GM19193 (cell line): ENCODE data around the gene STT3A.
A peak's percentile ranks its signal among the peaks of the same experiment; 100 is the strongest.

Experiments used
- POLR2A ChIP-seq: IDR thresholded peaks from 4 replicates; pipeline ENCODE4 v1.6.1; 2011; ENCODE audit not compliant: insufficient read depth, insufficient read length; ENCODE audit errors: extremely low read depth

STT3A gene

GRCh38 chr11:125578783-125579182, 13.9 kb upstream of the STT3A start:
- TF ChIP-seq POLR2A: no peak

- TF ChIP-seq POLR2A: no peak
These were observed 12.8 kb upstream of the STT3A start for GRCh38 chr11:125579811-125580210.

DNA sequence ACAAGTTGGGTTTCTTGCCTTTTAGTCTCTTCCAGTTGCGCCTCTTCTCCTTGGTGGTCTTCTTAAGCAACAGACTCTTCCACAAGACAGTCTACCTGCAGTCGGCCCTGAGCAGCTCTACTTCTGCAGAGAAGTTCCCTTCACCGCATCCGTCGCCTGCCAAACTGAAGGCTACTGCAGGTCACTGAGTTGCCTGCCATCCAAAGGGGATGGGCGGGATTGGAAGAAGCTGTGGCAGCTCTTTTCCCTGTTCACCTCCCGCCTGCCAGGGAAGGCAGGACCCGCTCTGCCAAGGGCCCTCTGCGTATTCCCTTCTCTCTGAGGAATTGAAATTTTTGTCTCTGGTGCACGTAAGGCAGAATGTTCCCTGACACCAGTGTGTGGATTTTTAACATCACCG, 9.2 kb upstream of the STT3A start:
- no peak for TF ChIP-seq POLR2A

- TF ChIP-seq POLR2A: no peak
These were observed 7.2 kb upstream of the STT3A start for GRCh38 chr11:125585487-125585886.

DNA sequence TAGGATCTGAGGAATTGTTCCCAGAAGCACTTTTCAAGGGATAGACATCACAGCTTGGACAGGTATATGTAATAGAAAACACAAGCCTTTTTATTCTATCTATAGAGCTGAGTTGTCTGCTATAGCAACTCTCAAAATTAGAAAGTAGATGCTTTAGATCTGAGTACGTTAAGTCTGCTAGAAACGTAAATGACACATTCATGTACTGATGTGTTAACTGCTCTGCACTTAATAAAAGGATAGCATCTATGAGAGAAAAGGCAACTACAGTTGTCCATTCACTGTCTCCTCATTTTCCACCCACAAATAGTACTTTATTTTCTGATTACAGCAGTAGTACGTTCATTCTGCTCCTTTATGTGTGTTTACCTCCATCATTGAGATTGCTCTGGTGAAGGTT, 6.0 kb upstream of the STT3A start:
- no peak for TF ChIP-seq POLR2A

- TF ChIP-seq POLR2A: no peak
These were observed 5.2 kb upstream of the STT3A start for GRCh38 chr11:125587480-125587879.

- TF ChIP-seq POLR2A: no peak
These were observed 4.1 kb upstream of the STT3A start for GRCh38 chr11:125588505-125588904.

DNA sequence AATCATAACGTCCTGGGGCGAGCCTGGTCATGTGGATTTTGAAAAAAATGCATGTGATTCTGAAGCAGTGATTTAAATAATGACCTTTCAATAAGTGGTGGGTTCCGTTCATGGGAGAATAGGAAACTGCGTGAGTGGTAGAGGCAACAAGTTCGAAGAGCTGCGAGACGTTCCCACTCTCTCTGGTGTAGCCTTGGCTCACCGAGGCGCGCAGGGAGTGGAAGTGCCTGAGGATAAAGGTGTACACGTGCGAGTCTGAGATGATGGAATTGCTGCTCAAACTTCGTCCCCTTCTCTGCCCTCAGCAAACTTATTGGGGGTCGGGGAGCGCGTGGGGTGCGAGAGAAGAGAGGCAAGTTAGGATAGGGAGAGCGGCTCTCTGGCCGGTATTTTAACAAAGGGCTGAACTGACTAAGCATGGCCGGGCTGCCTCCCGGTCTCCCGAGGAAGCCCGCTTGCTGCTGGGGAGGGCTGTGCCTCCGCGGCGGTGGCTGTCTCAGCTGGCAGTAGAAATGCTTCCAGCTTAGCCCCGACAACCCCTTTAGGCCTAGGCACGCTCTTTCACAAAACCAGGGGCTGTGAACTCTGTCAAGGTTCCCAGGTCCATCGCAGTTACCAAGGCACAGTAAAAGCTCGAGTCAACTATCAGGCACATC, 875 bp upstream of the STT3A start:
- TF ChIP-seq POLR2A: peak; percentile 47

- TF ChIP-seq POLR2A: no peak
These were observed 615 bp downstream of the STT3A start for GRCh38 chr11:125593114-125593820.

DNA sequence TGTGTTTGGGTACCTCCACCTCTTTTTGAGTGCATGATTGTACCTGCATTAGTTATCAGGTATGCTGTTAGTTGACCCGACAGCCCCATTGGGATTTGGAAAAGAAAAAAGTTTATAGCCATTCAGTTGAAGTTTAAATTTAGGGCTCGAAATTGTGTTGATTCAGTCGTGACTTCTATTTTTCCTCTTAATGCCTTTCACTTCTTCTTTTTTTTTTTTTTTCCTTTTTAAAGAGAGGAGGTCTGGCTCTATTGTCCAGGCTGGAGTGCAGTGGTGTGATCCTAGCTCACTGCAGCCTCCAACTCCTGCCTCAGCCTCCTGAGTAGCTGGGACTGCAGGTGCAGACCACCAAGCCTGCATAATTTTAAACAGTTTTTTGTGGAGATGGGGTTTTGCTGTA, 2.3 kb downstream of the STT3A start:
- TF ChIP-seq POLR2A: no peak

DNA sequence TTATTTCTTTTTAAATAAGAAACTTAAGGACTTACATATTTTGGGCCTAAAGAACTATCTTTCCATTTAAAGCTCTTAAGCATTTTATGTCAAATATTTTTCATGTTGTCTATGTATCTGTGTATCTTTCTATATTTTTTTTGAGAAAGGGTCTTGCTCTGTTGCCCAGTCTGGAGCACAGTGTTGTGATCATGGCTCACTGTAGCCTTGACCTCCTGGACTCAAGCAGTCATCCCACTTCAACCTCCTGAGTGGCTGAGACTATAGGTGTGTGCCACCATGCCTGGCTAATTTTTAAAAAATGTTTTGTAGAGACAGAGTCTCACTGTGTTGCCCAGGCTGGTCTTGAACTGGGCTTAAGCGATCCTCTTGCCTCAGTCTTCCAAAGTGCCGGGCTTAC, 8.0 kb downstream of the STT3A start:
- TF ChIP-seq POLR2A: no peak

DNA sequence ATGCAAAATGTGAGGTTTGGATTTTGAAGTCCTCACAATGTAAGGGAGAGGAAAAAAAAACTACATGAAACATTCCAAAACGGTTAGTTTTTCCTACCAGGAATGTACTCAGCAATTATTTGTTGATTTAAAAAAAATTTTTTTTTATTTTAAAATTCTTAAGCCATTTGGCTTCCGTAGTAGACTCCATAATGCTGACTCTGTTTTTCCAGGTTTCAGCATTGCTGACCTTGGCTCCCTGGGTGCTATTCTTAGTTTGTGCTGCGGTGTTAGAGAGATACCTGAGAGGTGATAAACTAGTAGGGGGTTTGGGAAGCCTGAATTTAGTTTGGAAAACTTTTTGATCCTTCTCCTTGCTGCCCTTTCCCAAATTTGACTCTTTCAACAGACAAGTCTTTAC, 10.6 kb downstream of the STT3A start:
- no peak for TF ChIP-seq POLR2A

DNA sequence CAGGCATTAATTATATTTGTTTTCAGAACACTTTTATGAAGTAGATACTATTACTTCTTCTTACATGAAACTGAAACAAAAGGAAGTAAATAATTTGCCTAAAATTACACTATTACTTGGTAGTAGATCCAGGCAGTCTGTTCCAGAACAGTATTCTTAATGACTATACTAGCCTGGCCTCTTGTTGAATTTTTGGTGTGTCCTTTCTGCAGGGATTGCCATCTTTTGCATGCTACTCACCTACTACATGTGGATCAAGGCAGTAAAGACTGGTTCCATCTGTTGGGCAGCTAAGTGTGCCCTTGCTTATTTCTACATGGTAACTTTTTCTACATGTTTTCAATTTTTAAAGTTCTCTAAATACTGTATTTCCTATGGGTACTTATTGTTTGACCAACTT, 12.8 kb downstream of the STT3A start:
- TF ChIP-seq POLR2A: no peak

DNA sequence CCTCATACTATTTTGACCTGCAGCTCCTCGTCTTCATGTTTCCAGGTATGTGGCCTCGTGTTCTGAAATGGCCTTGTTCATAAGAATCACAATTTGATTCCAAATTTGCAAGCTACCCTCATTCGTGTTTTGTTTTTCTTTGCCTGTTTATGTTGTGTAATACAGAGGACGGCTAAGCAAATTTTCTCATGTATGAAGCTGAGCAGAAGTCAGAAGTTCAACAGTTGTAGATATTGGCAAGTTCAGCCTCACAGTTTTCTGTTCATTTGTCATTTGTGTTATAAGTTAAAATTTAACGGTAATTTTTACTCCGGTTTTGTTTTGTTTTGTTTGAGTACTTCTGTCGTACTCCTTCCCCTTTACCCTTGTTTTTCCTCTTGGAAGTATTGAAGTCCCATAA, 16.9 kb downstream of the STT3A start:
- no peak for TF ChIP-seq POLR2A

GRCh38 chr11:125618383-125618782, 25.7 kb downstream of the STT3A start:
- no peak for TF ChIP-seq POLR2A

GRCh38 chr11:125621995-125622394, 29.3 kb downstream of the STT3A start:
- TF ChIP-seq POLR2A: no peak
